OCI-LY1 (cell line): Measurements from ENCODE around the gene MARCHF10.

Experiments used
- EZH2 ChIP-seq: fragments of 200-600 bp; sonication (generic), shearing (Covaris generic); IDR thresholded peaks from 2 replicates; pipeline ENCODE4 v1.8.0; 2017; ENCODE audit warnings: borderline replicate concordance, mixed run types, mild to moderate bottlenecking, antibody characterized with exemption, low read length, moderate library complexity, mixed read lengths
- TF ChIP-seq, protein P1 (sequence below): fragments of 200-600 bp; sonication (generic), shearing (Covaris generic); IDR thresholded peaks from 2 replicates; pipeline ENCODE4 v1.5.1; 2017; ENCODE audit warnings: mild to moderate bottlenecking, antibody characterized with exemption, low read length, moderate library complexity, mixed read lengths

DNA sequence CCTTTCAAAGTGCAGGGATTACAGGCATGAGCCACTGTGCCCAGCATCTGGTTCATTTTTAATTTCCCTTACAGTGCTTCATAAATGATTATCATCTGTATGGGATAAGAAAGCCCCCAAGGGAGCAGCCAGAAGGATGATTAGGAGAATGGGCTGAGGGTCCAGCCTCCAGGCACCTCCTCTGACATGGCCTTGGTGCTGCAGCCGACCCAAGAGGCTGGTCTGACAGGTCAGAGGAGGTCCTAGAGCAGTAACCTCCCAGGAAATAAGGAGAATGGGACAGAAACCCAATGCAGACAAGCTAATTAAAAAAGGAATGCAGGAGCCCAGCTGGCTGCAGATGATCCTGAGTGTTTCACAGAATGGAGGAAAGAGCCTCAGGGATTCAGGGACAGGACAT lies 151.7 kb downstream of the MARCHF10 start:
- TF ChIP-seq, protein P1, sequence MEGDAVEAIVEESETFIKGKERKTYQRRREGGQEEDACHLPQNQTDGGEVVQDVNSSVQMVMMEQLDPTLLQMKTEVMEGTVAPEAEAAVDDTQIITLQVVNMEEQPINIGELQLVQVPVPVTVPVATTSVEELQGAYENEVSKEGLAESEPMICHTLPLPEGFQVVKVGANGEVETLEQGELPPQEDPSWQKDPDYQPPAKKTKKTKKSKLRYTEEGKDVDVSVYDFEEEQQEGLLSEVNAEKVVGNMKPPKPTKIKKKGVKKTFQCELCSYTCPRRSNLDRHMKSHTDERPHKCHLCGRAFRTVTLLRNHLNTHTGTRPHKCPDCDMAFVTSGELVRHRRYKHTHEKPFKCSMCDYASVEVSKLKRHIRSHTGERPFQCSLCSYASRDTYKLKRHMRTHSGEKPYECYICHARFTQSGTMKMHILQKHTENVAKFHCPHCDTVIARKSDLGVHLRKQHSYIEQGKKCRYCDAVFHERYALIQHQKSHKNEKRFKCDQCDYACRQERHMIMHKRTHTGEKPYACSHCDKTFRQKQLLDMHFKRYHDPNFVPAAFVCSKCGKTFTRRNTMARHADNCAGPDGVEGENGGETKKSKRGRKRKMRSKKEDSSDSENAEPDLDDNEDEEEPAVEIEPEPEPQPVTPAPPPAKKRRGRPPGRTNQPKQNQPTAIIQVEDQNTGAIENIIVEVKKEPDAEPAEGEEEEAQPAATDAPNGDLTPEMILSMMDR, result no peak
- TF ChIP-seq EZH2, result no peak
